Measurements from ENCODE around the gene HUS1. TPM values are rescaled to one million over a fixed set of nuclear protein-coding genes. Genes with fewer than 3 reads are reported as not detected.
A peak's percentile ranks its signal among the peaks of the same experiment; 100 is the strongest.

HUS1 gene
- total and polyA plus RNA-seq, 2 experiments from 2014 or later: 16.1 to 27.7 TPM

DNA sequence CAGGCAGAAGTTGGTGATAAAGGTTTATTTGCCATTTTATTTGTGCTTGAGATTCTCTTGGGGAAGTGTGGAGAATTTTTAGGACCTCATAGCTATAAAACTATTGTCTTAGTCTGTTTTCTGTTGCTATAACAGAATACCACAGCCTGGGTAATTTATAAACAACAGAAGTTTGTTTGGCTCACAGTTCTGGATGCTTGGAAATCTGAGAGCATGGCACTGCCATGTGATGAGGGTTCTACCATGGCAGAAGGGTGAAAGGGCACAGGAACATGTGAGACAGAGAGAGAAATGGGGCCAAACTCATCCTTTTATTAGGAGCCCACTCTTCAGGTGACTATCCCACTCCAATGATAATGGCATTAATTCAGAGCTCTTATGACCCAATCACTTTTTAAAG is 37.2 kb upstream of the HUS1 start:
- no peaks in the 10 kb centered on the region for H3K27me3 ChIP-seq
- no peaks in the 10 kb centered on the region for H3K36me3 ChIP-seq (replicated peaks; ENCODE audit: insufficient read depth, low read depth)
- no peaks in the 10 kb centered on the region for H3K4me1 ChIP-seq (ENCODE audit: insufficient read depth)
- no peak overlapping the region for H3K4me3 ChIP-seq
- no peaks in the 10 kb centered on the region for H4K20me1 ChIP-seq (ENCODE audit: insufficient read depth, poor library complexity, severe bottlenecking)
- no peak for TF ChIP-seq EZH2phosphoT487 (IDR thresholded peaks at IDR 0.05; ENCODE audit: low read depth, severe bottlenecking, unreplicated experiment)
- TF ChIP-seq EZH2 (IDR thresholded peaks at IDR 0.05; ENCODE audit: borderline replicate concordance): no peak
- TF ChIP-seq, protein P1, sequence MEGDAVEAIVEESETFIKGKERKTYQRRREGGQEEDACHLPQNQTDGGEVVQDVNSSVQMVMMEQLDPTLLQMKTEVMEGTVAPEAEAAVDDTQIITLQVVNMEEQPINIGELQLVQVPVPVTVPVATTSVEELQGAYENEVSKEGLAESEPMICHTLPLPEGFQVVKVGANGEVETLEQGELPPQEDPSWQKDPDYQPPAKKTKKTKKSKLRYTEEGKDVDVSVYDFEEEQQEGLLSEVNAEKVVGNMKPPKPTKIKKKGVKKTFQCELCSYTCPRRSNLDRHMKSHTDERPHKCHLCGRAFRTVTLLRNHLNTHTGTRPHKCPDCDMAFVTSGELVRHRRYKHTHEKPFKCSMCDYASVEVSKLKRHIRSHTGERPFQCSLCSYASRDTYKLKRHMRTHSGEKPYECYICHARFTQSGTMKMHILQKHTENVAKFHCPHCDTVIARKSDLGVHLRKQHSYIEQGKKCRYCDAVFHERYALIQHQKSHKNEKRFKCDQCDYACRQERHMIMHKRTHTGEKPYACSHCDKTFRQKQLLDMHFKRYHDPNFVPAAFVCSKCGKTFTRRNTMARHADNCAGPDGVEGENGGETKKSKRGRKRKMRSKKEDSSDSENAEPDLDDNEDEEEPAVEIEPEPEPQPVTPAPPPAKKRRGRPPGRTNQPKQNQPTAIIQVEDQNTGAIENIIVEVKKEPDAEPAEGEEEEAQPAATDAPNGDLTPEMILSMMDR (IDR thresholded peaks at IDR 0.05; ENCODE audit: poor library complexity): no peak
- H3K4me2 ChIP-seq: no peak overlapping the region
- H3K27ac ChIP-seq: no peak overlapping the region
- no peaks in the 10 kb centered on the region for H3K79me2 ChIP-seq
- H3K9me2 ChIP-seq (replicated peaks; ENCODE audit: insufficient read depth): no peaks in the 10 kb centered on the region
- DNase-seq (ENCODE audit: low spot score): no peak
- H3K9me3 ChIP-seq (ENCODE audit: low read depth): no peaks in the 10 kb centered on the region
- H2AFZ ChIP-seq: no peak overlapping the region

GRCh38 chr7:48011951-48012350 is 32.5 kb upstream of the HUS1 start:
- DNase-seq (ENCODE audit: low spot score): no peak
- WGBS (ENCODE audit: low lambda C conversion rate, missing lambda C conversion rate): 51% methylated on average over 3 of the region's 3 CpGs
- H2AFZ ChIP-seq: no peak overlapping the region
- no peaks in the 10 kb centered on the region for H3K36me3 ChIP-seq (replicated peaks; ENCODE audit: insufficient read depth, low read depth)
- no peaks in the 10 kb centered on the region for H3K4me1 ChIP-seq (ENCODE audit: insufficient read depth)
- H3K9me2 ChIP-seq (replicated peaks; ENCODE audit: insufficient read depth): no peaks in the 10 kb centered on the region
- H3K9me3 ChIP-seq (ENCODE audit: low read depth): no peaks in the 10 kb centered on the region
- H3K27ac ChIP-seq: no peak overlapping the region
- no peaks in the 10 kb centered on the region for H4K20me1 ChIP-seq (ENCODE audit: insufficient read depth, poor library complexity, severe bottlenecking)
- H3K4me2 ChIP-seq: peak overlapping the region; percentile 37
- no peaks in the 10 kb centered on the region for H3K27me3 ChIP-seq
- TF ChIP-seq EZH2phosphoT487 (IDR thresholded peaks at IDR 0.05; ENCODE audit: low read depth, severe bottlenecking, unreplicated experiment) (no peak), EZH2 (IDR thresholded peaks at IDR 0.05; ENCODE audit: borderline replicate concordance) (no peak)
- TF ChIP-seq, protein P1 (IDR thresholded peaks at IDR 0.05; ENCODE audit: poor library complexity): no peak
- no peaks in the 10 kb centered on the region for H3K79me2 ChIP-seq
- H3K4me3 ChIP-seq: no peak overlapping the region

GRCh38 chr7:48011323-48011722 is 31.9 kb upstream of the HUS1 start:
- 65% methylated on average over 2 of the region's 2 CpGs for WGBS (ENCODE audit: low lambda C conversion rate, missing lambda C conversion rate)
- DNase-seq (ENCODE audit: low spot score): no peak
- Histone ChIP-seq H3K4me3 (no peak overlapping the region), H3K4me2 (no peak overlapping the region), H3K27ac (no peak overlapping the region), H2AFZ (no peak overlapping the region), H3K36me3 (replicated peaks; ENCODE audit: insufficient read depth, low read depth) (no peaks in the 10 kb centered on the region), H3K4me1 (ENCODE audit: insufficient read depth) (no peaks in the 10 kb centered on the region), H4K20me1 (ENCODE audit: insufficient read depth, poor library complexity, severe bottlenecking) (no peaks in the 10 kb centered on the region), H3K79me2 (no peaks in the 10 kb centered on the region), H3K9me3 (ENCODE audit: low read depth) (no peaks in the 10 kb centered on the region), H3K9me2 (replicated peaks; ENCODE audit: insufficient read depth) (no peaks in the 10 kb centered on the region), H3K27me3 (no peaks in the 10 kb centered on the region)
- TF ChIP-seq EZH2 (IDR thresholded peaks at IDR 0.05; ENCODE audit: borderline replicate concordance) (no peak), EZH2phosphoT487 (IDR thresholded peaks at IDR 0.05; ENCODE audit: low read depth, severe bottlenecking, unreplicated experiment) (no peak)
- TF ChIP-seq, protein P1 (IDR thresholded peaks at IDR 0.05; ENCODE audit: poor library complexity): no peak

- TF ChIP-seq EZH2 (IDR thresholded peaks at IDR 0.05; ENCODE audit: borderline replicate concordance) (no peak), EZH2phosphoT487 (IDR thresholded peaks at IDR 0.05; ENCODE audit: low read depth, severe bottlenecking, unreplicated experiment) (no peak)
- TF ChIP-seq, protein P1 (IDR thresholded peaks at IDR 0.05; ENCODE audit: poor library complexity): no peak
- H3K4me3 ChIP-seq: no peak overlapping the region
- H3K4me2 ChIP-seq: no peak overlapping the region
- H3K9me2 ChIP-seq (replicated peaks; ENCODE audit: insufficient read depth): no peaks in the 10 kb centered on the region
- DNase-seq (ENCODE audit: low spot score): no peak
- no peaks in the 10 kb centered on the region for H4K20me1 ChIP-seq (ENCODE audit: insufficient read depth, poor library complexity, severe bottlenecking)
- no peaks in the 10 kb centered on the region for H3K79me2 ChIP-seq
- 89% methylated on average over 4 of the region's 4 CpGs for WGBS (ENCODE audit: low lambda C conversion rate, missing lambda C conversion rate)
- no peak overlapping the region for H2AFZ ChIP-seq
- no peaks in the 10 kb centered on the region for H3K4me1 ChIP-seq (ENCODE audit: insufficient read depth)
- H3K27ac ChIP-seq: no peak overlapping the region
- H3K27me3 ChIP-seq: no peaks in the 10 kb centered on the region
- no peaks in the 10 kb centered on the region for H3K36me3 ChIP-seq (replicated peaks; ENCODE audit: insufficient read depth, low read depth)
- no peaks in the 10 kb centered on the region for H3K9me3 ChIP-seq (ENCODE audit: low read depth)
Observed at GRCh38 chr7:48009954-48010353, 30.5 kb upstream of the HUS1 start.

Measured in hepatocyte (in vitro differentiated cells).